ENCODE measurements around the gene XYLB.

The XYLB gene

DNA sequence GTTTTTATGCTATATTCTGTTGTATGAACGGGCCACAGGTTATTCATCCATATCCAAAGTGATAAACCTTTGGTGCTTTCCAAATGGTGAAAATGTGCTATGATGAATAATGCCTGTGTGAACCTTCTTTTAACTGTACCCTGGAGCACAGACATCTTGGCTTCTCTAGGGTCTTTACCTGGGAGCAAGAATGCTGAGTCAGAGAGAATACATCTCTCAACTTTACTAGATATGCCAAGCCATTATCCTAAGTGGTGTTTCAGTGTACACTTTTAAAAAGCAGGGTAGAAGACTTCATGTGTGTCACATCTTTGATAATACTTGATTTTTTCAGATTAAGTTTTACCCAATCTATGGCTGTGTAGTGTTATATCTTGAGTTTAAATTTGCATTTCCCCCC, 23.5 kb upstream of the XYLB start:
- no peak for DNase-seq (ENCODE audit: low spot score)

DNA sequence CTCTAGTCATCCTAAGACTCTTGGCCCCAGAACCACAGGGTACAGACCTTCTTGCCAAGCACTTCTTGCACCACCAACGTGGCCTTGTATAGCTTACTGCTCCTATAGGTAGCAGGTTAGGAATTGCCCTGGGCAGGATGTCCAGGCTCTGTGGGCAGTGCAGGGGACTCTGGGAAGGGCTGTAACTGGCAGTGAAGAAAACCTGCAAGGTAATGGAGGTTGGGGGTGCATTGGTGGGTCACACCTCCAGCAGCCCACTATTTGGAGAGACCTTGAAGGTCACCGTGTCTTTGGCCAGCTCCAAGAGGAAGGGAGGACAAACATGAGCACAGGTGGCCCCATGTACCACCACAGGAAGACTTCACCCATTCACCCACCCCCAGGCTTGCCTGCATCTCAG, 21.3 kb upstream of the XYLB start:
- DNase-seq (ENCODE audit: low spot score), result no peak

DNA sequence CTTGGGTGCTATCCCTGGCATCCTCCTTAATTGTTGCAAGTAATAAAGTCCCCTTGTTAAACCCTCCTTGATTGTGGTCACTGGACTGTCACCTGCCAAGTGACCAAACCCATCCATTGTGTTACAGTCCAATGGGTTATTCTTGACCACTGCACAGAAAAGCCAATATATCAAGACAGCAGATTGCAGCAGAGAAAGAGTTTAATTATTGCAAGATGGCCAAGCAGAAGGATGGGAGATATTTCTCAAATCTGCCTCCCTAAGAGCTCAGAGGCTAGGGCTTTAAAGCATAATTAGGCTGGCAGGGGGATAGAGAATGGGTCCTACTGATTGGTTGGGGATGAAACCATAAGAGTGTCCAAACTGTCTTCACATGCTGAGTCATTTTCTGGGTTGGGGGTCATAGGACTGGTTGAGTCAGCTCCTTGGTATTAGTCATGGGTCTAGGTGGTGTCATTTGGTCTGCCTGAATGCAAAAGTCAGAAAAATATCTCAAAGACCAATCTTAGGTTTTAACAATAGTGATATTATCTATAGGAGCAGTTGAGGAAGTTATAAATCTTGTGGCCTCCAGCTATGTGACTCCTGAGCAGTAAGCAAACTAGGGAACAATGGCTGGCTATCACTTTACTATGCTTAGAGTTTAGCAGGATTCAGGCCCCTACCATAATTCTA, 19.1 kb upstream of the XYLB start:
- DNase-seq (ENCODE audit: low spot score), result no peak

DNA sequence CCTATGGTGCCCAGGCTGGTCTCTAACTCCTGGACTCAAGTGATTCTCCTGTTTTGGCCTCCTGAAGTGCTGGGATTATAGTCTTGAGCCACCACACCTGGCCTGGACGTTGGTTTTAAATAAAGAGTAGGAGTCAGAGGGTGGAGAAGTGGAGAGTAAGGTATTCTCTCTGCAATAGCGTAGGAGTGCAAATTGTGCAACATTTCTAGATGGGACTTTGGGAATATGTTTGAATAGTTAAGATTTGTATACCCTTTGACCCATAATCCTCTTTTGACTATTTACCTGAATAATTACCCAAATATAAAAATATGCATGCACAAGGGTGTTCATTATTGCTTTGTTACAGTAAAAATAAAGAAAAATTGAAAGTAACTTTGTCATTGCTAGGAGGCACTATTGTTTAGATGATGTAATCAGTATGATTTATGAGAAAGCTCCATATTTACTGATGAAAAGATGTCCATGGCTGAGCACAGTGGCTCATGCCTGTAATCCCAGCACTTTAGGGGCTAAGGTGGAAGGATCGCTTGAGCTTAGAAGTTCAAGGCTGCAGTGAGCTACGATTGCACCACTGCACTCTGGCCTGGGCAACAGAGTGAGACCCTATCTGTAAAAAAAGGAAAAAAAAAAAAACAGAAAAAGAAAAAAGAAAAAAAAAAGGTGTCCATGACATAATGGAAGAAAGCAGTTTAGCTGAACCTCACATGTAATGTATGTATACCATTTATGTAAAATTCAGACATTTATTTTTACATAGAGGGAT, 15.1 kb upstream of the XYLB start:
- DNase-seq (ENCODE audit: low spot score), result no peak

DNA sequence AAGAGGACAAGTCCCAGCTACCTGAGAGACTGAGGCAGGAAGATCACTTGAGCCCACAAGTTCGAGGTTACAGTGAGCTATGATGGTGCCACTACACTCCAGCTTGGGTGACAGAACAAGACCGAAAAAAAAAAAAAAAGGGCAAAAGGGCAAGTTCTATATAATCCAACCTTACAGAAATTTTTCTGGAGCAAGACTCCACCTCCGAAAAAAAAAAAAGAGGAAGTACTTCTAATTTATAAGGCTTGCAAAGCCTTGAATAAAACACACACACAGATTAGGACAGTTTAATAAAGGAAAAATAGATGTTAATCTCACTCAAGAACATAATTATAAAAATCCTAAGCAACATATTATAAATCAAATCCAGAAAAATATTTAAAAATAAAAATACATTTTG, 14.4 kb upstream of the XYLB start:
- DNase-seq (ENCODE audit: low spot score), result no peak

DNA sequence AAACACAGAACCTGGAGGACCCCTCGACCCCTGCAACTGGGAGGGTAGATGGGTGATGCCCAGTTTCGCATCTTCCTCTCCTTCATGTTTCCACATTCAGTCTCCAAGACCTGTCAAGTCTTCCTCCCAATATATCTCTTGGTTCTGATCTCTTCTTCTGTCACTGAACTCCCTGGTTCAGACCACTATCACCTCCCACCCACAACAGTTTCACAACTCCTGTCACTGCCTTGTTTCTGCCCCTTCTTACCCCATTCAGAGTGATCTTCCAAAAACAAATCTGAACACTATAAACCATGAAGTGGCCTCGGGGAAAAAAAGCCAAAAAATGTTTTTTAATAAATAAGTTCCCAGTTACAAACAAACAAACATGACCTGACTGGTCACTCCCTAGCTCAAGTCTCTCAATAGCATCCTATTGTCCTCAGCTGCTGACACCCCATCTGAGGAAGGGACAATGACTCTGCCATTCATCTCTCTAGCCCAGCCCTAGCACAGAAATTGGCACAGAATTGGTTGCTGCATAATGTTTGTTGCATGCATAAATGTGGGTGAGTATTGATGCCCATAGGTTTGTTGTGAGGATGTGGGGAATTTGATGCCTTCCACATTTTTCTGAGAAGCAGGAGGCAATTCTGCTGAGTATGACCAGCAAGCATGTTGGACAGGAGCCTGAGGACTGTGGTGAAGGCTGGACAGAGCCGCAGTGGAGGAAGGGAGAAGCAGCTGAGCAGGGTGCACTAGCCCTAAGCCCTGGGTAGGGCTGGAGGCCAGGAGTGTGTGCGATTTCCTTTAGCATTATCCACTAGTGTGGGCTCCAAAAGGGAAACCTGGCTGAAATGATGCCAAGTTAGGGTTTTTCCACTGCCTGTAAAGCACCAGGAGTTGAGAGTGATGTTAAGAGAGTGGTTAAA, 12.2 kb upstream of the XYLB start:
- DNase-seq (ENCODE audit: low spot score), result no peak

DNA sequence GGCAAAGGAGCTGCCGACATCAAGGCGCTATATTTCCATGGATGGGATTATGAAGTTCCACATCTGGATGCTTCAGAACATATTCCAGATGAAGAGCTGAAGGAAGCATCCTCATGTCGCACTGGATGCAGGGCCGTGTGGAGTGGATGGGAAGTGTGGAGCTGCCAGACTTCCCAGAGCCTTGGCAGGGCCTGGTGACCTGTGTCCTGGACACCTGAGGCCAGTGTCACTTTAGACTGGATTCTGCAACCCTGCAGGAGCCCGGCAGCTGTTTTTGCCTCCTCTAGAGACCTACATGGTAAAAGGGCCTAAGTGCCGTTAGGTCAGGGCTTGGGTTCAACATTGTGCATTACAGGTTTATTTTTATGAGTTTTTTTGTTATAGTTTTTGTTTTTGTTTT, 11.3 kb upstream of the XYLB start:
- DNase-seq (ENCODE audit: low spot score), result no peak

DNA sequence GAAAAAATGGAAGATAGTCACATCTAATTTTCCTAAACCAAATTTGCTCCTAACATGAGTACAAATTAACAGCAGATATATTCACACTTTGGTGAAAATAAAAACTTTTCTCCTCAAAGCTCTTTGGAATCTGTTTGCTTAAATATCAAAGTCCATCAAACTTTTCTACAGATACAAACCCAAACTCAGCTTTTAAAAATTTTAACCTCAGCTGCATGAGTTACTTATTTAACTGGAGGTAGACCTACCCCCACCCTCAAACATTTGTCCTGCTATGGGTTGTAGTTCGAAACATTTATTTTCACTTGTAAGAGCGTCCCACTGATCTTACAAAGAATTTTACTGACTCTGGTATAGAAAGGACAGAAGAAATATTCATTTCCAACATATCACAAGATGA, 8.9 kb upstream of the XYLB start:
- DNase-seq (ENCODE audit: low spot score), result no peak

DNA sequence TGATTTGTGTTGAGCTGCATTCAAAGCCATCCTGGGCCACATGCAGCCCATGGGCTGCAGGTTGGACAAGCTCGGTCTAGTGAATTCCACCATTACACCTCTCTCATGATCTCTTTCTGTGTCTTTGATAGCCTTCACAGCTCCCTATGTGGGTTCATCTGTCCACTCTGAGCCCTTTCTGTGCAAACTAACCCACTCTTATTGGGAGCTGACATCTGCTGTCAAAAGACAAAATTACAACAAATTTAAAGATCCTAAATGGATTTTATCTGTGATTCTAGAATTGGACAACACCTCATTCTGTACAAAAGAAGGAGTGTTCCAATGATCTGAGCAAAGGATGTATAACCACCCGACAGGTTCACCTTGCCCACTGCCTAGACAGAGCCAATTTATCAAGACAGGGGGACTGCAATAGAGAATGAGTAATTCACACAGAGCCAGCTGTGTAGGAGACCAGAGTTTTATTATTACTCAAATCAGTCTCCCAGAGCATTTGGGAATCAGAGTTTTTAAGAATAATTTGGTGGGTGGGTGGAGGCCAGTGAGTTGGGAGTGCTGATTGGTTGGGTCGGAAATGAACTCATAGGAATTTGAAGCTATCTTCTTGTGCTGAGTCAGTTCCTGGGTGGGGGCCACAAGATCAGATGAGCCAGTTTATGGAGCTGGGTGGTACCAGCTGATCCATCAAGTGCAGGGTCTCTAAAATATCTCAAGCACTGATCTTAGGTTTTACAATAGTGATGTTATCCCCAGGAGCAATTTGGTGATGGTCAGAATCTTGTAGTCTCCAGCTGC, 2.6 kb upstream of the XYLB start:
- no peak for DNase-seq (ENCODE audit: low spot score)

DNA sequence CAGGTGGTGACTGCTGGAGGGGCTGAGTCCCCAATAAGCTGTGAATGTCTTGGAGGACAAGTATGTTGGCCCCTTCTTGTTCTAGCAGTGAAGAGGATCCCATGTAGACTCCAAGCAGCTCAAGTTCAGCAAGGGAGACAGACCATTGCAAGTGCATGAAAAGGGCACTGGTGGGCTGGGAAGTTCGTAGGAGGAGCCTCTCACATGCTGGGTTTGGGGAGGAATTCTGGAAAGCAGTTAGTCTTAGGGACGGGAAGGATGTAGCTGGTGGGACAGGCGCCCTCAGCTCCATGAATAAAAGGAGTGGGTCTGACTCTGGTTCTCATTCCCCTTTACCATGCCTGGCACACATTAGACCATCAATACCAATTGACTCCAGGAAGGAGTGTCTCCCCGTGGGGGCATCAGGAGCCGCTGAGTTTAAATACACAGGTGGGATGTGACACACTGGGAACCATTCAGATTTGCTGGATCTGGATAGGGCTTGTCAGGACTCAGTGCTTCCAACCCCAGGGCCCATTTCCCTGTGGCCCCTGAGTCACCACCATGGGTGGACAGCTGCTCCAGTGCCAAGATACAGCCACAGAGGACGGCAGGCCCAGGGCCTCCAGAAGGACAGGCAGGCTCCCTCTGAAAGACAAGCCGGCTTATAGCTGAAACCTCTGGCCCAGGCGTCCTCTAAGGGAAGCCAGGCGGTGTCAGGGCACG, 552 bp upstream of the XYLB start:
- no peak for DNase-seq (ENCODE audit: low spot score)

DNA sequence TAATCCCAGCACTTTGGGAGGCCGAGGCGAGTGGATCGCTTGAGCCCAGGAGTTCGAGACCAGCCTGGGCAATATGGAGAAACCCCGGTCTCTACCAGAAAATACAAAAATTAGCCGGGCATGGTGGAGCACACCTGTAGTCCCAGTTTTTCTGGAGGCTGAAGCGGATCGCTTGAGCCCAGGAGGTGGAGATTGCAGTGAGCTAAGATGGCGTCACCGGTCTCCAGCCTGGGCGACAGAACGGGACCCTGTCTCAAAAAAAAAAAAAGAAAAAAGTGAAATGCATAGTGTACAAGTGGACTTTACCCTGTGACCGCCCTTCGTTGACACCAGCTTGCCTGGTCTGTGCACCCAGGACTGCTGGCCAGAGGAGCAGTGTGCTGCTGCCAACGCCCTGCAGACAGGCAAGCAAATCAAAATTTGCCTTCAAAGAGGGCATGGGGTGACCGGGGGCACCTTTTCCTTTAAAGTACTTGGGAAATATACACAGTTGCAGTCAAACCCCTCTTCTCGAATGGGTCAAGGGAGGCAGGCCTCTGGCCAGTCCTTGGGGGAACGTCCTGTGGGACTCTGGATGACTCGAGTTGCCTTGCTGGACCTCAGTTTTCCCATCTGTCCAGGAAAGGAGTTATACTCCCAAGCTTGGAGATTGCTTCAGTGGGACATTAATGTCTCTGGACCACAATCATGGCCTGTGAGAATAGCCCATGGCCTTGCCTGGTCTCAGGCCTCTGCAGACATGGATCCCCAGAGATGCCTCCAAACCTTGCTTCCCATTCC, 1.0 kb downstream of the XYLB start:
- no peak for DNase-seq (ENCODE audit: low spot score)

DNA sequence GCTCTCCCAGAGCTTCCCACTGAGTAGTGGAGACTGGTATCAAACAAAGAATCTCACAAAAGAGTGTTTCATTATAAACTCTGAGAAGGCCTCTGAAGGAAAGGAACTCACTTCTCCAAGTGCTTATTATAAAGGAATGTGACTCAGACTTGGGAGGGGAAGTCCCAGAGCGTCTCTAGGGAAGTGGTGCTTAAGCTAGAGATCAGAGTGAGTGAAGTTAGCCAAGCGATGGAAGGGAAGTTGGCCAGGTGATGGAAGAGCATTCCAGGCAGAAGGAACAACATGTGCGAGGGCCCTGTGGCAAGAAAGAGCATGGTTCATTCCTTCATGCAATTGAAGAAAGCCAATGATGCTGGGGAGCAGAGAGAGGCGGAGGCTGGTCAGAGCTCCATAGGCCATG, 2.3 kb downstream of the XYLB start:
- DNase-seq (ENCODE audit: low spot score), result peak; percentile 27

DNA sequence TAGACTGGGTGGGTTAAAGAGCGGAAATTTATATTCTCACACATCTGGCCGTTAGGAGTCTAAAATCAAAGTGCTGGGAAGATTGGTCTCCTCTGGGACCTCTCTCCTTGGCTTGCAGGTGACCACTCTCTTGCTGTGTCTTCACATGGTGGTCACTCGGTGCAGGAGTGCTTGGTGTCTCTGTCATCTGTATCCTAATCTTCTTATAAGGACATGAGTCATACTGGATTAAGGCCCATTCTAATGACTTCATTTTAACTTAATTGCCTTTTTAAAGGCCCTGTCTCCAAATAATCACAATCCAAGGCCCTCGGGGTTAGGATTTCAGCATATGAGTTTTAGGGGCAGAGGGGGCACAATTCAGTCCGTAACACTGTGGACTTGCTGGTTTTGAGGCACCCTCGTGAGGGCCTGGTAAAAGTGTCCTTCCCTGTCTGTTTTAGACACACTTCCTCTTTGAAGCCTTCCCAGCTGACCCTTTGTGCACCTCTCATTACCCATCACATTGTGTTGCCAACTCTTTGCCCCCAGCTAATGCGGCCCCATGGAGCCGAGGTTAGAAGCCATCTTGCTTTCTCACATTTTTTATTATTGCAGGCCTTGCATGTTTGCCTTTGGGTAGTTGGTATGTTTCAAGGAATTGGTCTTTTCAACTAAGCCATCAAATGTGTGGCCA, 3.2 kb downstream of the XYLB start:
- no peak for DNase-seq (ENCODE audit: low spot score)

DNA sequence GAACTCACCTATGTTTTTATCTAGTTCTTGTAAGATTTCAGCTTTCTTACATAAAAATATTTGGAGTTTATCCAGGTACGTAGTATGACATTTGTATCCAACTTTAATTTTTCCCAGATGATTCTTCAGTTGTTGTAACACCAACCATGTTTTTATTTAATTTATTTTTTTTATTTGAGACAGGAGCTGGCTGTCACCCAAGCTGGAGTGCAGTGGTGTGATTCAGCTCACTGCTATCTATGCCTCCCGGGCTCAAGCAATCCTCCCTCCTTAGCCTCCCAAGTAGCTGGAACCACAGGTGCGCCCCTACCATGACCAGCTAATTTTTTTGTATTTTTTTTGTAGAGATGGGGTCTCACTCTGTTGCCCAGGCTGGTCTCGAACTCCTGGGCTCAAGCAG, 6.6 kb downstream of the XYLB start:
- no peak for DNase-seq (ENCODE audit: low spot score)

DNA sequence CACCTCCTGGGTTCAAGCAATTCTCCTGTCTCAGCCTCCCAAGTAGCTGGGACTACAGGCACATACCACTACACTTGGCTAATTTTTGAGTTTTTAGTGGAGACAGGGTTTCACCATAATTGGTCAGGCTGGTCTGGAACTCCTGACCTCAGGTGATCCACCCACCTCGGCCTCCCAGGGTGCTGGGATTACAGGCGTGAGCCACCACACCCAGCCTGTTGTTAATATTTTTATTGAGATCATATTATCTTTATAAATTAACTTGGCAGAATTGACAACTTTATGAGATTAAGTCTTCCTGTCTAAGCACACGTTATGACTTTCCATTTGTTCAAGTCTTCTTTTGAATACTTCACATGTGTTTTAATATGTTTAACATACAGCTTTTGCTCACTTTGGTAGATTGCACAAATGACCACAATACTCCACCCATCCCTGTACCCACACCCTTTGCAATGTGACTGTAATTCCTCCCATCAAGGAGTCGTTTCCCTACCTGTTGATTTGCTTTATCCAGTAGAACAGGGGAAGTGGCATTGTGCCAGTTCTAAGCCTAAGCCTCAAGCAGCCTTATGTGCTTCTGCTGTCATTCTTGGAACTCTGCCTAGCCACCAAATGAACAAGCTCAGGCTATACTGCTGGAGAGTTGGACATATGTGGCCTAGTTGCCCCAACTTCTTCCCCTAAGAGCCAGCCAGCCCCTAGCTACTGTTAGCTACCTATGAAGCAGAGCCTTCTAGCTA, 8.2 kb downstream of the XYLB start:
- no peak for DNase-seq (ENCODE audit: low spot score)

DNA sequence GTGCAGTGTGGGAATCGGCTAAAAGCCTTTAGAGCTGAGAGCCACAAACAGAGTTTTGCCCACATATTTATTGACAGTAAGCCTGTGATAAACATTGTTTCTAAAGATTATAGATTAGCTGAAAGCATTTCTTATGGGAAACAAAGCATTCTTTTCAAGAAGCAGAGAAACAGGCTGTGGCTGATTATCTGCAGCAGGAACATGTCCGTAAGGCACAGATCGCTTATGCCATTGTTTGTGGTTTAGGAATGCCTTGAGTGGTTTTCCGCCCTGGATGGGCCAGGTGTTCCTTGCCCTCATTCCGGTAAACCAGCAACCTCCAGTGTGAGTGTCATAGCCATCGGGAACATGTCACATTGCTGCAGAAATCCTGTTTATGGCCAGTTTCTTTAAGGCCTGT, 12.5 kb downstream of the XYLB start:
- no peak for DNase-seq (ENCODE audit: low spot score)

DNA sequence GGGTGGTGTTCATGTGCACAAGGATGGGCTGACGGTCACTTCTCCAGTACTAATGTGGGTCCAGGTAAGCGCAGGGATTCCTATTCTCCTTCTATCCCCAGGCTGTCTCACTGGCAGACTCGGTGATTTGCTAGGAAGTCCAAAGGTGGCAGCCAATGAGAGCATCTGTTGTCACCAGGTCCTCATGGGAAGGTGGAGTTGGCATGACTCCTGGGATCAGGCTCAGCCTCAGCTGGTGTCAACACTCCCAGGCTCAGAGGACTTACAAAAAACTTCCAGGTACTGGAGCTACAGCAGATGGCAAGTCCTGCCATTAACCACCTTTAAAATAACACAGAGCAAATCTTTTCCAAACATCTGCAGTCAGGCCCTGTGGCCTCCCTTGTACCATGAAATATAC, 13.8 kb downstream of the XYLB start:
- no peak for DNase-seq (ENCODE audit: low spot score)

DNA sequence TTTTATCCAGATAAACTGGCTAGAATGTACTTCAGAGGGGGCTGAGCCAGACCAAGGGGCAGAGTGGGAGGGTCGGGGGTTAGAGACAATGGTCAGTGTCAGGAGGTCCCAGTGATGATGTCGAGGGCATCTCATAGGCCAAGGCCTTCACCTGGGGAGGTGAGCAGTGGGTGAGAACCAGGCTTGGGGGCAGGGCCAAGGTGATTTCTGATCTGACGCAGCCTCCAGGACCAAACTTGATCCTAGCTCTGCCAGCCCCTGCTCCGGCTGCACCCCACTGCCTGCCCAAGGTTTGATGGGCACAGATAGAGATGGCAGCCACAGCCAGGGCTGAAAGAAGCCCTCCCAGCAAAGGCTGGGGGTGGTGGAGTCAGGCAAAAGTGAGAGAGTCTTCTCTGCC, 14.9 kb downstream of the XYLB start:
- DNase-seq (ENCODE audit: low spot score), result no peak

DNA sequence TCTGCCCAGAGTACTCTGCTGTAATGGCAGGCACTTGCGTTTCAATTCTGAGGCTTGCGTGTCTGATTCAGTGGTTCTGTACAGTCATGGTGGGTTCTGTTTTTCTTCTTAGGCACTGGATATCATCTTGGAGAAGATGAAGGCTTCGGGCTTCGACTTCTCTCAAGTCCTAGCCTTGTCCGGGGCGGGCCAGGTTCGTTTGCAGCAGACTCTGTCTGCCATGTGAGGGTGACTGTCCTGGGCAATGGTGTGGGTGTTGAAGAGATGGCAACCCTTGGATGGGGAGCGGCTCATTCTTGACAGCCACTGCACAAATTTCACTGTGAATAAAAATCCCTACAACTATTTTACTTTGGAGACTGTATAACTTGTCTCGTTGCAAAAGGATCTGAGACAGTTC, 16.2 kb downstream of the XYLB start:
- no peak for DNase-seq (ENCODE audit: low spot score)
